HEK293 (cell line): ENCODE data around the gene COL8A1.

Experiments
- CTCF ChIA-PET: fragments of 350-600 bp; formaldehyde crosslinking; extraction: SDS; loops from one replicate; lab custom pipeline; 2021; ENCODE audit warnings: antibody characterized with exemption; lab: Yijun Ruan, JAX
- POLR2A ChIA-PET: fragments of 300-600 bp; formaldehyde crosslinking; extraction: SDS; loops from one replicate; lab custom pipeline; 2020; ENCODE audit warnings: antibody characterized with exemption, inconsistent platforms; lab: Yijun Ruan, JAX
- H3K27ac ChIP-seq: fragments of 200-500 bp; sonication (Bioruptor generic); 2 replicates; pipeline ENCODE4 v1.5.1; 2014; ENCODE audit warnings: low read depth, low read length, control low read depth, inconsistent platforms; ENCODE audit errors: extremely low read depth
- H3K36me3 ChIP-seq, 2 experiments: fragments of 200-500 bp in 1 of 2; sonication (Bioruptor generic) in 1 of 2; 1 replicate in 1 of 2; 2 replicates in 1 of 2; pipeline ENCODE4 v1.5.1; 2014 to 2017; ENCODE audit warnings: inconsistent platforms in 2 of 2, low read length in 2 of 2; ENCODE audit not compliant: control insufficient read depth in 2 of 2, insufficient read depth in 1 of 2
- H3K4me1 ChIP-seq: fragments of 200-500 bp; sonication (Bioruptor generic); 2 replicates; pipeline ENCODE4 v1.5.1; 2014; ENCODE audit warnings: mild to moderate bottlenecking, low read length, inconsistent platforms; ENCODE audit not compliant: control insufficient read depth, insufficient read depth
- H3K4me3 ChIP-seq: 2 replicates; pipeline ENCODE4 v1.5.1; 2011; ENCODE audit warnings: low read depth, mild to moderate bottlenecking, control low read depth, low read length, moderate library complexity
- H3K9me3 ChIP-seq: fragments of 200-500 bp; sonication (Bioruptor generic); 2 replicates; pipeline ENCODE4 v1.5.1; 2014; ENCODE audit warnings: low read depth, low read length, inconsistent platforms; ENCODE audit not compliant: control insufficient read depth, insufficient read depth
- BCL11B ChIP-seq: fragments of 450-650 bp; formaldehyde crosslinking; IDR thresholded peaks from 2 replicates; pipeline ENCODE4 v1.5.1; 2016; ENCODE audit warnings: low read depth, missing biosample characterization, missing genetic modification characterization
- CTCF ChIP-seq: fragments of 450-650 bp; formaldehyde crosslinking; IDR thresholded peaks from 2 replicates; pipeline ENCODE4 v1.5.1; 2016; ENCODE audit warnings: missing biosample characterization, missing genetic modification characterization
- GLI4 ChIP-seq: fragments of 450-650 bp; formaldehyde crosslinking; IDR thresholded peaks from 2 replicates; pipeline ENCODE4 v1.5.1; 2016; ENCODE audit warnings: missing biosample characterization, missing genetic modification characterization
- OSR2 ChIP-seq: fragments of 450-650 bp; formaldehyde crosslinking; IDR thresholded peaks from 2 replicates; pipeline ENCODE4 v1.5.1; 2016; ENCODE audit warnings: missing biosample characterization, missing genetic modification characterization
- SALL2 ChIP-seq: fragments of 450-650 bp; formaldehyde crosslinking; IDR thresholded peaks from 2 replicates; pipeline ENCODE4 v1.5.0; 2017; ENCODE audit warnings: missing biosample characterization, mild to moderate bottlenecking, missing genetic modification characterization, borderline replicate concordance
- SCRT1 ChIP-seq: fragments of 450-650 bp; formaldehyde crosslinking; IDR thresholded peaks from 2 replicates; pipeline ENCODE4 v1.5.1; 2016; ENCODE audit warnings: missing biosample characterization, missing genetic modification characterization, borderline replicate concordance
- TCF7L2 ChIP-seq: IDR thresholded peaks from 2 replicates; pipeline ENCODE4 v1.6.1; 2011; ENCODE audit warnings: low read depth, mild to moderate bottlenecking, inconsistent platforms, low read length, moderate library complexity, borderline replicate concordance
- ZBTB20 ChIP-seq: fragments of 450-650 bp; formaldehyde crosslinking; IDR thresholded peaks from 2 replicates; pipeline ENCODE4 v1.5.1; 2016; ENCODE audit warnings: missing biosample characterization, missing genetic modification characterization
- ZBTB6 ChIP-seq: fragments of 450-650 bp; formaldehyde crosslinking; IDR thresholded peaks from 2 replicates; pipeline ENCODE4 v1.5.1; 2017; ENCODE audit warnings: missing biosample characterization, missing genetic modification characterization
- ZFP69B ChIP-seq: fragments of 450-650 bp; formaldehyde crosslinking; IDR thresholded peaks from 2 replicates; pipeline ENCODE4 v1.5.1; 2016; ENCODE audit warnings: missing biosample characterization, missing genetic modification characterization
- ZNF274 ChIP-seq, 2 experiments: fragments of 200-500 bp in 1 of 2; fragments of 450-650 bp in 1 of 2; sonication (Bioruptor generic) in 1 of 2; formaldehyde crosslinking in 1 of 2; IDR thresholded peaks; 2 replicates each; pipeline versions ENCODE4 v1.5.1 to v1.6.1; 2014 to 2016; ENCODE audit warnings: borderline replicate concordance in 1 of 2, inconsistent platforms in 1 of 2, low read length in 1 of 2, missing biosample characterization in 1 of 2, missing genetic modification characterization in 1 of 2
- ZNF433 ChIP-seq: fragments of 450-650 bp; formaldehyde crosslinking; IDR thresholded peaks from 2 replicates; pipeline ENCODE4 v1.5.1; 2016; ENCODE audit warnings: missing biosample characterization, missing genetic modification characterization, low read depth
- ZNF473 ChIP-seq: fragments of 450-650 bp; formaldehyde crosslinking; IDR thresholded peaks from 2 replicates; pipeline ENCODE4 v1.5.1; 2017; ENCODE audit warnings: missing biosample characterization, missing genetic modification characterization
- ZNF48 ChIP-seq: fragments of 450-650 bp; formaldehyde crosslinking; IDR thresholded peaks from 2 replicates; pipeline ENCODE4 v1.5.1; 2016; ENCODE audit warnings: missing biosample characterization, missing genetic modification characterization
- ZNF596 ChIP-seq: fragments of 450-650 bp; IDR thresholded peaks from 2 replicates; pipeline ENCODE4 v1.5.0; 2018; ENCODE audit warnings: missing biosample characterization, mild to moderate bottlenecking, missing genetic modification characterization, moderate library complexity
- ZNF677 ChIP-seq: fragments of 450-650 bp; IDR thresholded peaks from 2 replicates; pipeline ENCODE4 v1.5.0; 2018; ENCODE audit warnings: missing biosample characterization, mild to moderate bottlenecking, missing genetic modification characterization, moderate library complexity
- ZSCAN16 ChIP-seq: fragments of 450-650 bp; formaldehyde crosslinking; IDR thresholded peaks from 2 replicates; pipeline ENCODE4 v1.5.1; 2016; ENCODE audit warnings: missing biosample characterization, missing genetic modification characterization
- TF ChIP-seq, protein P1 (sequence below): fragments of 450-650 bp; formaldehyde crosslinking; IDR thresholded peaks from 2 replicates; pipeline ENCODE4 v1.5.1; 2016; ENCODE audit warnings: missing biosample characterization, missing genetic modification characterization
- TF ChIP-seq, protein P2 (sequence below): fragments of 450-650 bp; formaldehyde crosslinking; IDR thresholded peaks from 2 replicates; pipeline ENCODE4 v1.5.1; 2016; ENCODE audit warnings: missing biosample characterization, missing genetic modification characterization

The COL8A1 gene

GRCh38 chr3:99627062-99627826, 11.2 kb upstream of the COL8A1 start (continued):
- TF ChIP-seq OSR2 (tag by site-specific recombination), result no peak
- no peak for TF ChIP-seq SCRT1 (tag by site-specific recombination)

- CTCF ChIA-PET, result interaction anchor here (1.3 kb wide), 1 partner anchor 14 kb away, joined by 3 read pairs; no protein-coding TSS in a partner anchor
- TF ChIP-seq ZNF473 (tag by site-specific recombination), result no peak
- TF ChIP-seq BCL11B, result no peak
- TF ChIP-seq ZNF48 (tag by site-specific recombination), result no peak
- no peak for TF ChIP-seq SALL2 (tag by site-specific recombination)
- no peak for TF ChIP-seq ZNF274 (IDR thresholded peaks at IDR 0.05; ENCODE audit: low read length)
- TF ChIP-seq ZNF274 (tag by site-specific recombination; IDR thresholded peaks at IDR 0.05; ENCODE audit: borderline replicate concordance), result no peak
- TF ChIP-seq GLI4 (tag by site-specific recombination), result no peak
- TF ChIP-seq, protein P1, sequence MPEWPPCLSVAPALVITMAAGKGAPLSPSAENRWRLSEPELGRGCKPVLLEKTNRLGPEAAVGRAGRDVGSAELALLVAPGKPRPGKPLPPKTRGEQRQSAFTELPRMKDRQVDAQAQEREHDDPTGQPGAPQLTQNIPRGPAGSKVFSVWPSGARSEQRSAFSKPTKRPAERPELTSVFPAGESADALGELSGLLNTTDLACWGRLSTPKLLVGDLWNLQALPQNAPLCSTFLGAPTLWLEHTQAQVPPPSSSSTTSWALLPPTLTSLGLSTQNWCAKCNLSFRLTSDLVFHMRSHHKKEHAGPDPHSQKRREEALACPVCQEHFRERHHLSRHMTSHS (tag by site-specific recombination), result no peak
- no peak for TF ChIP-seq ZSCAN16 (tag by site-specific recombination)
- no peak for TF ChIP-seq TCF7L2
- TF ChIP-seq ZBTB6, result no peak
- TF ChIP-seq, protein P2, sequence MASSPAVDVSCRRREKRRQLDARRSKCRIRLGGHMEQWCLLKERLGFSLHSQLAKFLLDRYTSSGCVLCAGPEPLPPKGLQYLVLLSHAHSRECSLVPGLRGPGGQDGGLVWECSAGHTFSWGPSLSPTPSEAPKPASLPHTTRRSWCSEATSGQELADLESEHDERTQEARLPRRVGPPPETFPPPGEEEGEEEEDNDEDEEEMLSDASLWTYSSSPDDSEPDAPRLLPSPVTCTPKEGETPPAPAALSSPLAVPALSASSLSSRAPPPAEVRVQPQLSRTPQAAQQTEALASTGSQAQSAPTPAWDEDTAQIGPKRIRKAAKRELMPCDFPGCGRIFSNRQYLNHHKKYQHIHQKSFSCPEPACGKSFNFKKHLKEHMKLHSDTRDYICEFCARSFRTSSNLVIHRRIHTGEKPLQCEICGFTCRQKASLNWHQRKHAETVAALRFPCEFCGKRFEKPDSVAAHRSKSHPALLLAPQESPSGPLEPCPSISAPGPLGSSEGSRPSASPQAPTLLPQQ (tag by site-specific recombination), result no peak
- TF ChIP-seq ZNF677 (tag by site-specific recombination), result no peak
- TF ChIP-seq ZNF596 (tag by site-specific recombination), result no peak
- no peak for TF ChIP-seq ZNF433
- no peak for TF ChIP-seq ZFP69B (tag by site-specific recombination)
- TF ChIP-seq CTCF (tag by site-specific recombination), result no peak
- TF ChIP-seq ZBTB20 (tag by site-specific recombination), result no peak
- Histone ChIP-seq H3K27ac (no peak overlapping the region), H3K4me1 (no peaks in the 10 kb centered on the region), H3K4me3 (no peak overlapping the region), H3K9me3 (no peaks in the 10 kb centered on the region), H3K36me3 (no peaks in the 10 kb centered on the region)
- POLR2A ChIA-PET, result no interaction called here
Measured at GRCh38 chr3:99630815-99631214, 7.6 kb upstream of the COL8A1 start.
